Stimulated activated CD8-positive, alpha-beta memory T cell treated with anti-CD3 and anti-CD28 coated beads, Interleukin-7, amount 100 ng/mL, for 4 hours (primary cell): Measurements from ENCODE around the gene C19orf12.

Experiments used
- DNase-seq, 2 donors: peaks; one replicate each; pipeline ENCODE4 v3.0.0-alpha.2; 2020; ENCODE audit warnings: low read depth in 2 of 2

C19orf12 gene

DNA sequence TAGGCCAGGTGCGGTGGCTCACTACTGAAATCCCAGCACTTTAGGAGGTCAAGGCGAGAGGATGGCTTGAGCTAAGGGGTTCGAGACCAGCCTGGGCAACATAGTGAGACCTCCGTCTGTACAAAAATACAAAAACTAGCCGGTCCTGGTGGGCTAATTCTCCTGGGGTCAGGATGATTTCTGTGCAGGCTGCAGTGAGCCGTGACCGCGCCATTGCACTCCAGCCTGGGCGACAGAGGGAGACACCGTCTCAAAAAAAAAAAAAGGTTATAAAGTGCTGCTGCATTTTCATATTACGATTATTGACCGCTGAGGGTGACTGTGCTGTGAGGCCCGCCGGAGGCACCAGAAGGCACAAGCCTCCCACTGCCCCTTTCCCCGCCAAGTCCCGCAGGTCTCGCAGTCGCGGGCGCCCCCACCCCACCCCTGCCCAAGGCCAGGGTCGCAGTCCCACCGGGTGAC lies 50.3 kb downstream of the C19orf12 start:
- no peak for DNase-seq

DNA sequence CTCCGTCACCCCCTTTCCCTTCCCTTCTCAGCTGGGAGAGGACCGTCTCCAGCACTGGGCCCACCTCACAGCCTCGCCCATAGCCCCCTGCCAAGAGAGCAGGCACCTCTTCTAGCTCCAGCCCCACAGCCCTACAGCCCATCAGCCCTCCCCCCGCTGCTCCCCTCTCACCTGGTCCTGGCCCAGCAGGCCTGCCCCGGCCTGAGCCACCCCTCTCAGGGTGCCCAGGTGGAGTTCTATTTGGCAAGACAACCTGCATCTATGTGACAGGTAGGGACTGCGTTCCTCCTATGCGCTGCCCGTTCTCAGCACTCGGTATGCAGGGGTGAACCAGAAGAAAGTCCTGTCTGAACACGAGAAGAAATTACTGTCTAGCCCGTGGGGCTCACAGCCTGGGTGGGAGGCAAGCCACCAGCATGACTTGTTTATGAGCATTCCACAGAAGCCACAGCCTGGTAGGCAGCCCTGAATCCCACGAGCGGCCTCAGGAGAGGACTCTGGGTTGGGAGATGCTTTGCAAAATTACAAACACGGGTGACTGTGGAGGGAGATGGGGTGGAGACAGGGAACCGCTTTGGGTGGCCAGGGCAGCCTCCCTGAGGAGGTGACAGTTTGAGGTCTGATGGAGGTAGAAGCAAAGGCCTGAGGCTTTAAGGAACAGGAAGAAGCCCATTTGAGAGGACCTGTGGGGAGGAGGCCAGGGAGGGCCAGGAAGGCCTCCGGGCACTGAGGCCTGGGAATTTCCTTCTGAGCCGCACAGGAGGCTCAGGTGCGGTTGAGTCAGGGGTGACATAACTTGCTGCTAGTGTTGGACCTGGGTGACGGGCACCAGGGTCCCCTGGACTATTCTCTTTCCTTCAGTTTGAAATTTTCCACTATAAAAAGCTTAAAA lies 51.0 kb downstream of the C19orf12 start:
- DNase-seq, result no peak

DNA sequence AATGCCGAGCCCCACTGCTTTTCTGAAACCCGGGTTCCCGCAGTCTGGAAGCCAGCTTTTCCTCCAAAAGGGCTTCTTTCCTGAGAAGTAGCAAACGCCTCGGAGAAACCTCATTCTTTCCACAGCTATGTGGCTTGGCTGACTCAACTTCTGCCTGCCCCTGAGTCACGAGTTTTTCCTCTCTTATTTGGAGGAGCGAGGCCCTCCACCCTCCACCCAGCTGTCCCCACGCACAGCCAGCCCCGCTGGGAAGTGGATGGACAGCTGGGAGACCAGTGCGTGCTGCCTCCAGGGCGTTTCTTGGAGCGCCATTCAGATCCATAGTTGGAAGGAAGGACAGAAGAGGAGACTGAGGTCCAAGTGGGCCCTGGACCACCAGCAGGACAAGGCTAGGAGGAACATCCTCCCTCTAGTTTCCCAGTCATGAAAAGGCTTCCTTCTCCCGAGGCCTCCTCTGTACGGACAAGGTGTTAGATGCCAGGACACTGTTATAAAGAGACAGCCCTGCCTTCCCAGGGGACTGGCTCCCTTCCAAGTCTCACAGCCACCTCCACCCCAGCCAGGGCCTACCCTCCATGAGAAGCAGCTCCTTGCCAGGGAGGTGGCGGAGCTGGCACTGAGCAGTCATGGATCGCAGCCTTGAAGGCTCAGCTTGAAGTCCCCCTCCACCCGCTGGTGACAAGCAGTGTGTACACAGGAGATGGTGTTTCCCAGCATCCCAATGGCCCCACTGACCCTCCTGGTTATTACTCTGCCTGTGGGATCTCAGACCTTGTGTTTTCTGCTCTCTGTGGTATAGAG lies 52.3 kb downstream of the C19orf12 start:
- DNase-seq, result no peak

DNA sequence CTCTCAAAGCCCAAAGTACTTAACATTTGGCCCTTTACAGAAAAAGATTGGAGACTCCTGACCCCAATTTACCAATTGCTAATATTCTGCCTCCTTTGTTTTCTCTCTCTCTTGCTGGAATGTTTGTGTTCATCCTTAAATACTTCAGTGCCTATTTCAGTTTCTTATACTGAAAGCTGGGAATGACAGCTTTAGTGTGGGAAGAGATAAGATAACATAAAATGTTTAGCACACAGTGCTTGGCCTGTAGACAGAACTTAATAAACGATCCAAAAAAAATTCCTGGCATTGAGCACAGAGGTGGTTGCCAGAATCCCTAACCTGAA lies 52.8 kb downstream of the C19orf12 start:
- DNase-seq, result no peak

DNA sequence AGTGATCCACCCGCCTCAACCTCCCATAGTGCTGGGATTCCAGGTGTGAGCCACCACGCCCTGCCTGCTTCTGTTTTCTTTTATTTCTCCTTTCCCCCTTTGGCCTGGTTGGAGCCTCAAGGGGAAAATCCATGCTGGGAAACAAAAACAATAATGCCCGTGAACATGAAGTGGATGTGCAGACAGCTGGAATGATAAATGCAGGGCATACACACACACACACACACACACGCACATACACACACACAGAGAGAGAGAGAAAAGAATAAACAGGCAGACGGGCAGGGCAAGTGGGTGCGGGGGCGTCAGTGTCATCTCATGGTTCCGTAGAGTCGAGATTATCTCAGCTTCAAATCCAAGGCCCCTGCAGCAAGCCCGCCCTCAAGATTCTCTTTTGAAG lies 54.2 kb downstream of the C19orf12 start:
- DNase-seq, result peak; percentile 46 to 50

DNA sequence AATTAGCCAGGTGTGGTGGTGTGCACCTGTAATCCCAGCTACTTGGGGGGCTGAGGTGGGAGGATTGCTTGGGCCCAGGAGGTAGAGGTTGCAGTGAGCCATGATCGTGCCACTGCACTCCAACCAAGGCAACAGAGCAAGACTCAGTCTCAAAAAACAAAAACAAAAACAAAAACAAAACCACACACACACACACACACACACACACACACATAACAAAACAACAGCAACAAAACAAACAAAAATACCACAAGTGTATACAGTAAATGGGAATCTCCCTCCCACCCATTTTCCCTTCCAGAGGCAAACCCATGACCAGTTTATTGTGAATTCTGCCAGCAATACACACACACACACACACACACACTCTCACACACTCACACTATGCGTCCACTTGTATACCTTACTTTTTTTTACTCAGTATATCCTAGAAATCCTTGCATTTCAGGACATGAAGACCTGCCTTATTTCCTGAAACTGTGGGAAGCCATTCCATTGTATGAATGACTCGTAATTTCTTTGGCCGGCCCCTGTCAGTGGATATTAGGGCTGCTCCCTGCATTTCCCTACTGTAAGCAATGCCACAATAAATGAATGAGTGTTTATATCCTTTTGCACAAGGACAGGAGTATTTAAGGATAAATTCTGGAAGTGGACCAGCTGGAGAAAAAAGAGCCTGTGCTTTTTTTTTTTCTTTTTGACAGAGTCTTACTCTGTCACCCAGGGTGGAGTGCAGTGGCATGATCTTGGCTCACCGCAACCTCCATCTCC lies 56.7 kb downstream of the C19orf12 start:
- no peak for DNase-seq

DNA sequence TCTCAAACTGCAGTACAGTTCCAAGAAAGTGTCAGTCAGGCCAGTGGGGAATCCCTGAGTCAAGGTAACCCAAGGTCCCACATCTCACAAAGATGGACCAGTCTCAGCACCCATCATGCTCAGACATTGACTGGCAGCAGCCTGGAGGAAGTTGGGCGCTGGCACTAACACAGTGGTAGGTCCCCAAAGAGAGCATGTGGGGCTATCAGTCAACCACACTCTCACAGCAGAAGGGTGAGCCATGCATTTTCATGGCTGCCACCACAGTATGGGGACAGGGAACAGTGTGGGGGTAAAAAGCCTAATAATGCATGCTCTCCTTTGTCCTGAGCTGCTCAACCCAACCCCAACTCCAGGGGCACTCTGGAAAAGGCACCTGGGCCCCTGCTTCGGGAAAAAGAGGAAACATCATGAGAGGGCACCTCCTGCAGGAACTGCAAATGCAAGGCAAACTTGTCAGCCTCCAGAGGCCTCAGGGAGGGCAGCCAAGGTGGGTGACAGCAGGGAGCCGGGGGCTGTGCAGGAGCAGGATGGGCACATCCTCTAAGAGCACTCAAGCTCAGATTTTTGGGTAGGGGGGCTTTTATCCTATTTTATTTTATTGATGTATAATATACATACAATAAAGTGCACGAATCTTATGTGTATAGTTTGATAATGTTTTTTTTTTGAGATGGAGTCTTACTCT lies 59.3 kb downstream of the C19orf12 start:
- DNase-seq, result no peak

DNA sequence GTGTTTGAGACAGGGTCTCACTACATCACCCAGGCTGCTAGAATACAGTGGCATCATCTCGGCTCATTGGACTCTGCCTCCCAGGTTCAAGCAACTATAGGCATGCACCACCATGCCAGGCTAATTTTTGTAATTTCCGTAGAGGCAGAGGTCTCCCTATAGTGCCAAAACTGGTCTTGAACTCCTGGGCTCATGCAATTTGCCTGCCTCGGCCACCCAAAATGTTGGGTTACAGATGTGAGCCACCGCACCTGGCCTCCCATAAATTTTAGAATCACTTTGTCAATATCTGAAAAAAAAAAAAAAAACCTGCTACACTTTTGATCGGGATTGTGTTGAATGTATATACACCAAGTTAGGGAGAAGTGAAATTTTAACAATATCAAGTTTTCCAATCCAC lies 61.7 kb downstream of the C19orf12 start:
- DNase-seq, result no peak

DNA sequence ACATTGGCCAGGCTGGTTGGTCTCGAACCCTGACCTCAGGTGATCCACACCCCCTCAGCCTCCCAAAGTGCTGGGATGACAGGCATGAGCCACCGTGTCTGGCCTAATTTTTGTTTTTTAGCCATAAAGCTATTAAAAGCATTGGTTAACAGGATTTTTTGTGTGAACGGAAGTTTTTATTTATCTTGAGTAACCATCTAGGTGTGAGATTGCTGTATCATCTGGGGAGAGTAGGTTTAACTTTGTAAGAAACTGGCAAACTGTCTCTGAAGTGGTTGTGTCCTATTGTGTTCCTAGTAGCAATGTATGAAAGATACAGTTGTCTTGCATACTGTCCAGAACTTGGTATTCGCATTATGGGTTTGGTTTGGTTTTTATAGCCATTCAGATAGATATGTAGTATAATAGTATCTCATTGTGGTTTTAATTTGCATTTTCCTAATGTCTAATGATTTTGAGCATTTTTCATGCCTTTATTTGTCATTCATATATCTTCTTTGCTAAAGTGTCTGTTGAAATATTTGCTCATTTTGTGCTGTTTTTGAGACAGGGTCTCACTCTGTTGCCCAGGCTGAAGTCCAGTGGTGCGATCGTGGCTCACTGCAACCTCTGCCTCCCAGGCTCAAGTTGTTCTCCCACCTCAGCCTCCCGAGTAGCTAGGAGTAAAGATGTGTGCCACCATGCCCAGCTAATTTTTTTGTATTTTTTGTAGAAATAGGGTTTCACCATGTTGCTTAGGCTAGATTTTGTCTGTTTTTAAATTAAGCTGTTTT lies 63.3 kb downstream of the C19orf12 start:
- no peak for DNase-seq

DNA sequence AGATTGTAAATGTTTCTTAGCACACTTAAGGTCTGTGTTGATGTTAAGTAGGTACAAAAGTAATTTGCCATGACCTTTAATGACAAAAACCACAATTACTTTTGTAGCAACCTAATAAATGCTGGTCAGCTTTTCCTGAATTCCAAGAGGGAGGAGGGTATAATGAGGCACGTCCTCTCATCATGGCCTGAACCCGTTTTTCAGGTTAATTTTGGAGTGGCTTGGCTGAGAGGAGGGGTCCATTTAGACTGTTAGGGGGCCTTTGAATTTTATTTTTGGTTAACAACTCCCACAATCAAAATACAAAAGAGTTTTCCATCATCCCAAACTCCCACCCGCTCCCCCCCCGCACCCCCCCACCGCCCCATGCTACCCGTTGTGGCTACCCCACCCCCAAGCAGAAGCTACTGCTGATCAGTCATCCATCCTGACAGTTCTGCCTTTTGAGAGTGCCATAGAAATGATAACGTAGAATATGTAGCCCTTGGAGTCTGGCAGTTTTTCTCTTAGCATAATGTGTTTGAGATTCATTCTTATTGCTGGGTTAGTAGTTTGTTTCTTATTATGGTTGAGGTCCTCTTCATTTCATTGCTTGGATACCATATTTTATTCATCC lies 64.2 kb downstream of the C19orf12 start:
- no peak for DNase-seq
